Stimulated activated CD8-positive, alpha-beta memory T cell treated with anti-CD3 and anti-CD28 coated beads, Interleukin-7, amount 100 ng/mL, for 24 hours (primary cell): ENCODE data around the gene EVC2.

Experiments used
- DNase-seq: peaks from one replicate; pipeline ENCODE4 v3.0.0-alpha.2; 2020; ENCODE audit warnings: low read depth

Gene EVC2

DNA sequence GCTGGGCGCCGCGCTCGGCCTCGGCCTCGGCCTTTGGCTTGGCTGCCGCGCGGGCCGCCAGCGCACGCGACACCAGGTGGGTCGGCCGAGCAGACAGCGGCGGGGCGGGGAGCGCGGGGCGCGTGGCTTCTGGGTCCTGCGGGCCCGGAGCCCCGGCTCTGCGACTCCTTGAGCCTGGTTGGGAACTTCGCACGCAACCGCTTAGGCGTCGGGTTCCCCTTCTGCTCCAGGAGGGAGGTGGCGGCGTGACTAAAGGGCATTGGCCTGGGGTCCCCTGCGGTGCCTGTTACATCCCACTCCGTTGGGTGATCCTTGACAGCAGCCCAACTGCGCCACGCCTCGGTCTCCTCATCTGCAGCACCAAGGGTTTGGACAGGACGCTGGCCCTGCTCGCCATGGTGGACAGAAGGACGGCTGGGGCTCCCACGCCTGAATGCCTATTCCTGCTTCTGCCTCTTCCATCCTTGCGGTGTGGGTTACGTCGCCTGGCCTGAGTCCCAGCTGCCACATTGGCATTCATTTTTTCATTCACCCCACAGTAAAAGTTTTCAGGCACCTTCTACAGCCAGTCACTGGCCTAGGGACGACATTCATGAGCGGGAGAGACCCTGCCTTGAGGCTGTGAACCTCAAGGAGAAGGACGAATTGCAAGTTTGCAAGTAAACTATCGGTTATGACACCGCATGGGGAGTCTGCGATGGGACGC, 3.3 kb upstream of the EVC2 start:
- no peak for DNase-seq

DNA sequence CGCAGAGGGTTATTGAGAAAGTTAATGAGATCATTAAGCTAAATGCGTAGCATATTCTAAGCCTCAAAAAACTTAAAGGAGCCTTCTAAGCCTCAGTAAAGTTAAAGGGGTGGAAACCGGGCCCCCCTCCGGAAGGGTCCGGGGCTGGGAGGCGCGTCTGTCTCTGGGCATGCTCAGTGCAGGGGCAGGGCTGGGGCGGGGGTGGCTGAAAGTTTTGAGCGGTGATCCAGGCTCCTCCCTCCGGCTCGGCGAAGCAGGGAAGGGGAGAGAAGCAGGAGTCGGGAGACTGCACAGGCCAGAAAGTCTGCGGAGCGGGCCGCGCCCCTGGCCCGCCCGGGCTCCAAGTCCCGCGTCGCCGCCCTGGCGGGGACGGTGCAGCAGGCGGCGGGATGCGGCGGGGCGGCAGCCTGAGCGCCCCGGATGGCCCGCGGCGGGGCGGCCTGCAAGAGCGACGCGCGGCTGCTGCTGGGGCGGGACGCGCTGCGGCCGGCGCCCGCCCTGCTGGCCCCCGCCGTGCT, 2.7 kb upstream of the EVC2 start, which contains the start of gene EVC:
Gene EVC (plus strand): TSS at position 241 of the 518 bp plus-strand sequence. CDS start 180 bp downstream, at position 421.
- no peak for DNase-seq

GRCh38 chr4:5710065-5710960, 2.0 kb upstream of the EVC2 start:
- DNase-seq = no peak

GRCh38 chr4:5709207-5709575, 832 bp upstream of the EVC2 start:
- no peak for DNase-seq

- DNase-seq = no peak
Measured at GRCh38 chr4:5707778-5708448, 446 bp downstream of the EVC2 start.

DNA sequence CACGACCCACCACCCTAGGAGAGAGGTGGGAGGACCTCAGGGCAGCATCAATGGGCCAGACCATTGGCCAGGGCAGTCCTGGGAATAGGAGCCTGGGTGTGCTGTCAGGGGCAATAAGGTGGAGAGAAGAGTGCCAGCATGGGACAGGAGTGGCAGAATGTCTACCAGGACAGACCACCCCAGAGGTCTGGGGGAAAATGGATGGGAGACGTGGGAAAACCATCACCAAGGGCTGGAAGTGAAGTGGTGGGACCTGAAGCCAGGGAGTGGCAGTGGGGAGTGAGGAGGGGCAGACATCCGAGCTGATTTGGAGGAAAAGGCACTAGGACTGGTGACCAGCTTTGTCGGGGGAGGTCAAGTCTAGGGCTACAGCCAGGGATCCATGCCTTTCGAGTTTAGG, 993 bp downstream of the EVC2 start:
- no peak for DNase-seq

GRCh38 chr4:5706486-5707290, 1.7 kb downstream of the EVC2 start:
- DNase-seq = no peak

DNA sequence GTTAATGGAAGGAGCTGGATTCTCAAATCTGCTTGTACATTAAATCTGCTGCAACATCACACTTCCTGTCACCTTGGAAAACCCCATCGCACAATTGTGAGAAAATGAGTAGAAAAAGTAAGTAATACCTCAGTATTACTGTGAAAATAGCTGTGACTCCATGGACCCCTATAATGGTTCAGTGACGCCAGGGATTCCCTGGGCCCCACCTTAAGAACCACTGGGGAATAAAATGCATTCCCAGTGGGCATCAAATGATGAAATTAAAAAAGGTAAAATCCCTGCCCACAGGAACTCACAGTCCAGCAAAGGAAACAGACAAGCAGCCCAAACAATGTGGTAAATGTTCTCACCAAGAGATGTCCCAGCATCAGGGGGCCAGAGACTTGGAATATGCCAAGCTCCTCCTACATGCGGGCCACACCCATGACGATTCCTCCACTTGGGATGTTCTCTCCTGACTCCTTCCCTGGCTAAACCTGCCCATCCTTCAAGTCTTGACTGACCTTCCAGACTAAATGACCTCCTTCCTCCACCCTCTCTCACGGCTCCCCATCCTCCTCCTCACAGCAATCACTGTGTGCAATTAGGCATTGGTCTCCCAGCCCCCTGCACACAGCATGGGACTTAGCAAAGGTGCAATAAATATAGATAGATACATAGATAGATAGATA, 2.6 kb downstream of the EVC2 start:
- DNase-seq = no peak

- DNase-seq = no peak
Measured at GRCh38 chr4:5704276-5704675, 4.1 kb downstream of the EVC2 start.

GRCh38 chr4:5703831-5704230, 4.5 kb downstream of the EVC2 start:
- no peak for DNase-seq

DNA sequence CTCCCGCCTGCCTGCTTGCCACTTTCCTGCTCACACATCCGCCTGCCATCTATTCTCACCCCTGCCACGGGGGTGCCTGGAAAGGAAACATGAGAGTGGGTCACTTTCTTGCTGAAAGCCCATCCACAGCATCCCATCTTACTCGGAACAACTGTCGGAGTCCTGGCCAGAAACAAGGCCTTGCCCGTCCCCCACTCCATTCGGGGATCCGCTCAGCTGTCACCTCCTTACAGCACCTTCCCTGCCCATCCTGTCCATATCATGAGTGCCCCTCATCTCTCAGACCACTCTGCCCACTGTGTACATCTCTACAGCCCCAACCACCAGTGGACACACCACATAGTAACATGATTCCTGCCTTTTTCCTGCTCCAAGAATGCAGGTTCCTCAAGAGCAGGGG, 6.4 kb downstream of the EVC2 start:
- DNase-seq = no peak

GRCh38 chr4:5700459-5700858, 7.9 kb downstream of the EVC2 start:
- DNase-seq = no peak

DNA sequence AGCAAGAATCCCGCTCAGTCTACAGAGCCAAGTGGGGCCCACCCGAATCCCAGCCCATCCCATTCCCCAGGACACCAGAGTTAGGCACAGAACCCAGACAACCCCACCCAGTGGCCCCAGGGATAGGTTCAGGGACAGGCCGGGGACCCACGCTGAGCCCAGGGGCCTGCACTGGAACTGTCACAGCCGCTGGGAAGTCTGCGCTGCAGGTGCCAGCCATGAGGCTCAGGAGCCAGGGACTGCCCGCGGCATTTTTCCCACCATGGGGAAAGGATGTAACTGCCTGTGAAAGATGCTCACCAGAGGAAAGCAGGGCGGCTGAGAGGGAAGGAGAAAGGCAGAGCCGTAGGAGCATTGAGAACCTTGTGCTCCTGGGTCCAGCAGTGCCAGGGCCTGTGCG, 12.0 kb downstream of the EVC2 start:
- no peak for DNase-seq

DNA sequence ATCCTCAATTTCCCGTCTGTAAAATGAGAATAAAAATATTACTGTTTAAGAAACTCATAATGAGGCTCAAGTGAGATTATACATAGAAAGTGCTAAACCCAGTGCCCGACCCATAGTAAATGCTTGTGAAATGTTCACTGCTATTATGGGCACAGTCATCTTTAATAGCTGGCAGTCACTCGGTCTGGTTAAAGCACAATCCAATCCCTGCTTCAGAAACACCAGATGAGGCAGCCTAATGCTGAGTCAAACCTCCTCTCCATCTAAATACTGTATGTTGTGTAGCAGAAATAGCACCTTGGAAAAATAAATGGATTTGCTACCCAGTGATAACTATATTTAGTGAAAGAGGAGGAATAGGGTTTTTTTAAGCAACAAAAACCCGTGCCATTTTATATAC, 14.5 kb downstream of the EVC2 start:
- DNase-seq = no peak

- no peak for DNase-seq
Measured at GRCh38 chr4:5691491-5692132, 16.7 kb downstream of the EVC2 start.

GRCh38 chr4:5689065-5689464, 19.3 kb downstream of the EVC2 start:
- DNase-seq = no peak

DNA sequence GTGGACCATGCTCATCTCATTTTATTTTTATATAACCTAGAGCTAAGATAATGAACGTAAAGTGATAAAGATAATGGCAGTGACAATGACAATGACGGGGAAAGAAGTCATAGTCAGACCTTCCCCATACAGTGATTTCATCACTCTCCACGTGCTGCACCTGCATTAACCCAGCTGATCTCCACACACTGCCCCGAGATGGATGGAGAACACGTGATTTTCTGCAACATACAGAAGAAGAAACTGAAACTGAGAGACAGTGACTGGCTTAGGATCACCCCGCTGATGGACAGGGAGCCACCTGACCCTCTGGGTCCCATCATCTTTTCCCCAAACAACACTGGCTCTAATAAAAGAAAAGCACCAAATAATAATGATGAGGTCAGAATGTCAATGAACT, 22.0 kb downstream of the EVC2 start:
- DNase-seq = no peak

DNA sequence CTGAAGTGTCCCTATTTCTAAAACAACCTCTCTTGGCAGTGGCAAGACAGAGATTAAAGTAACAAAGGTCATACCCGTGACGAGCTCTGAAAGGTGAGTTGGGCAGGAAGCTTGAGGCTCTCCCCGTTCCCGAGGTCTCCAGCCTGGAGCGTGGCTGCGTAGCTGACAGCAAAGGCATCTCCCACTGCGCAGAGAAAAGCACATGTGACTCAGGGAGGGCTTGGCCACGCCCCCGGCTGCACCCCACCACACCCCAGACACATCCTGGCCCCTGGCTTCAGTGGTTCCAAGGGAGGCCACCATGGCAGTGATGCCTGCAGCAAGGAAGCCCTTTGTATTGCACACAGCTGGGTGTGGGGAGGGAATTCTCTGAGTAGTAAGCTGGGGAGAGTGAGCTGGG, 23.1 kb downstream of the EVC2 start:
- no peak for DNase-seq

DNA sequence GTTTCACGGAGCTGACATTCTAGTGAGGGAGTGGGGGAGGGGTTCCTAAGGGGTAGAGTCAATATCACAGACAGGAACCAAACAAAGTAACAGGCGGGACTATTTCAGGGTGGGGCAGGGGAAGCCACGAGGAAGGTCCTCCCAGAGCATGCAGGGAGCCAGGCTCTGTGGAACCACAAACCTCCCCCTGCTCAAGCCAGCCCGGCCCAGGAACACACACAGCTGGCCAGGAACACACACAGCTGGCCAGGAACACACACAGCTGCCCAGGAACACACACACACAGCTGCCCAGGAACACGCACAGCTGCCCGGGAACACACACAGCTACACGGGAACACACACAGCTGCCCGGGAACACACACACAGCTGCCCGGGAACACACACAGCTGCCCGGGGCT, 24.8 kb downstream of the EVC2 start:
- DNase-seq = no peak

GRCh38 chr4:5678977-5679376, 29.4 kb downstream of the EVC2 start:
- DNase-seq = no peak

GRCh38 chr4:5676763-5677162, 31.6 kb downstream of the EVC2 start:
- DNase-seq = no peak
